HG02610 (cell line): ENCODE data around the gene CDA.
"Not testable (repeated sequence)": the region's sequence is repeated elsewhere in the genome, so short reads cannot be mapped to it uniquely, and the experiment has no call there.

Source experiments
- ATAC-seq: cut with Tn5 transposase; IDR thresholded peaks from one replicate; pipeline ENCODE4 v1.9.1; 2021; ENCODE audit warnings: mild to moderate bottlenecking, moderate library complexity; ENCODE audit not compliant: unreplicated experiment

Gene CDA

GRCh38 chr1:20586953-20587660 lies 1.8 kb upstream of the CDA start:
- no peak for ATAC-seq

DNA sequence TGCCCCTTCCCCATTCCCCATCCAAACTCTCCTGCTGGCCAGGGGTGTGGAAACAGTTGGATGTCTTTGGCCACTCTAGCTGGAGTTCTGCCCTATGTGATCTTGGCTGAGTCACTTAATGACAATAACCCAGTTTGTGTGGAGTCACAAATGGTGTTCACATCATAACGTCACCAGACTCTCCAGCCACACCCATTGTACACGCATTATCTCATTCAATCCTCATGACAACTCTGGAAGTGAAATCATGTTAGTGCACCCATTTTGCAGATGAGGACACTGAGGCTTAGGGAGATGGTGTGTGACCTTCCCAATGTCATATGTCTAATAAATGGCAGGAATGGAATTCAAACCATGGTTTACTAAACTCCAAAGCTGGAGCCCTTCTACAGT lies 1.2 kb upstream of the CDA start:
- no peak for ATAC-seq

GRCh38 chr1:20589331-20590278 lies 708 bp downstream of the CDA start:
- ATAC-seq: no peak

- no peak for ATAC-seq
Observed at GRCh38 chr1:20590306-20590777, 1.4 kb downstream of the CDA start.

DNA sequence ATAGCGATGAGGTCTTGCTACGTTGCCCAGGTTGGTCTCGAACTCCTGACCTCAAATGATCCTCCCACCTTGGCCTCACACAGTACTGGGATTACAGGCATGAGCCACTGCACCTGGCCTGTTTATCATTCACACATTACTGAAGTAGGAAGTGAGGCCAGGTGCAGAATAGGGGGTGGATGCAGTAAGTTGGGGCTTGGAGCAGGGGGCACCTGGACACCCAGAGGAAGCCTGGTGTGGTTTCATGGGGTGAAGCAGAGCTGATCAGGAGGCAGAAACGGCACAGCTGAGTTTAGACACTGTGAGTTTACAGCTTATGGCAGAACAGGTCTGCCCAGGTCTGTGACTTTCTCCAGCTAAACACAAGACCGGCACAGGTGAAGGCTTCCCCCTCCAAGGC lies 4.9 kb downstream of the CDA start:
- no peak for ATAC-seq

- no peak for ATAC-seq
Observed at GRCh38 chr1:20594746-20595145, 5.8 kb downstream of the CDA start.

GRCh38 chr1:20596106-20596505 lies 7.2 kb downstream of the CDA start:
- ATAC-seq: no peak

GRCh38 chr1:20597650-20598049 lies 8.8 kb downstream of the CDA start:
- ATAC-seq: no peak

GRCh38 chr1:20600156-20600555 lies 11.3 kb downstream of the CDA start:
- no peak for ATAC-seq

DNA sequence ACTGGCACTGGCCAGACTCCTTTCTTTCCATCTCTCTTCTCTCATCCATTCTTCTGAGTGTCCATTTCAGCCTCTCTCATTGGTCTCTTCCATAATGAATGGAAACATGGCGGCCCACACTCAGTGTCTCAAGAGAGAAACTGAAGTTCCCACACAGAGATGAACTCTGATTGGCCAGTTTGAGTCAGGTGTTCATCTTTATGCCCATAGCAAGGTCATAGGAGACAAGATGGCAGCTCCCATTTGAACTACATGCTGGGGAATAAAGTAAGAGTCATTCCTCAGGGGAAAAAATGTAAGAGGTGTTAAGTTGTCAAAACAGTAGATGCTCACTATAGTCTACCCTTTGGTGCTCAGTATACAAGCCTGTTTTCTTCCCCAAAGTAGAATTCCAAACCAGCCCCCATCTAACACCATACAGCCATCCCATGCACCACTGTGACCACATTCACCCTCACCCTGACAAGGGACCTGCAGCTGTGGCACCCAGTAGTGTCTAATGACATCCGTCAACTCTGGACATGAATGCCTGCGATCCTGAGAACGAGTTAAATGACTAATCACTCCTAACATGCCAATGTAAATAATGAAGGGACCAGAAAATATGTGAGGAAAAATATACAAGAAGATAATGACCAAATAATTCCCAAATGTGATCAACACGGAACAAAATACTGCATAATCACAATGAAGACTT lies 12.4 kb downstream of the CDA start:
- ATAC-seq: no peak

GRCh38 chr1:20602851-20603450 lies 14.1 kb downstream of the CDA start:
- no peak for ATAC-seq

- no peak for ATAC-seq
Observed at GRCh38 chr1:20603504-20604464, 14.9 kb downstream of the CDA start.

GRCh38 chr1:20604678-20605077 lies 15.8 kb downstream of the CDA start:
- no peak for ATAC-seq

DNA sequence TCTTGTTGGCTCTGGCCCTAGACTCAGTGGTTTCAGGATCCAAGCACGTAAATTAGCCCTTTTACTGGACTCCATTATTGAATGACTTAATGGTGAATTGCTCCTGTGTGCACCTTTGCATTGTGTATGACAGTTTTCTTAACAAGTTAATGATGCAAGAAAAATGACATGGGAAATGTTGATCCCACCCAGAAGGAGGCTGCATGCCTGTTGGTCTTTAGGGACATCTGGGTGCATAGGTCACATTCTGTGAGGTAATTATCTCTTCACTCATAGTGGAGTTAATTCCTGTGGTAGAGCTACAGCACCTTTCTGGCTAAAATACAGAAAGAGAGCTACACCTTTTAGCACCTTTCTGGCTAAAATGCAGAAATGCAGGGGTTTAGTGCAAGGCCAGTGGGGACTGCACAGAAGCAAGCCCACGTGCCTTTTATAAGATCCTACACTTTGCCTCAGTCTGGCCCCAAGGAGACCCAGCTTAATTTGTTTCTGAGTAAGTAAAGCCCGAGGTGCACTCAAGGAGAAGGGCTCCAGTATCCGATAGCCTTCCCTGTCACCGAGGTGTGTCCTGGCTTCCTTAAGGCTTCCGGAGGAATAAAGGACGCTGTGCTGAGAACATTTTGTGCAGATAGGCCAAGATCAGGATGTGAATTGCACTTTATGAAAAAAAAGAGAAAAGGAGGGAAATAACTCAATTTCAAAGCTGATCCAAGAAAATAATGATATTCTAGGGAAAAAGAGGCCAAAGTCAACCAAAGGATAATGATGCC lies 18.1 kb downstream of the CDA start:
- ATAC-seq: not testable (repeated sequence)

DNA sequence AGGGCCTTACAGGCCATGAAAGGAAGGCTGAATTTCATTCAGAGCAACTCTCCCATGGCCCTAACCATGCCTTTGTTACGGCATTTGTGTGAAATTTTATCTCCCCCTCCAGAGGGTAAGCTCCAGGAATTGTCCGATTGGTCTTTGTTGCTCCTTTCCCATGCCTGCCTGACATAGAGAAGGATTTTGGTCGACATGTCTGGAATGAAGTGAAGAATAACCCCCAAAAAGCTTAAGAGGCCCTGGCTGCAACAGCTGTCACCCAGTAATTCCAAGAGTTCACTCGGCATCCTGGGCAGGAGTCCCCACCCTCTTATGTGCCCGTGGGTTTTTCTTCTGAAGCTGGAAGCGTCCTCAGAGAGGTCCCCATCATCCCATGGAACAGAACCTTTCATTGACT lies 20.6 kb downstream of the CDA start:
- no peak for ATAC-seq

DNA sequence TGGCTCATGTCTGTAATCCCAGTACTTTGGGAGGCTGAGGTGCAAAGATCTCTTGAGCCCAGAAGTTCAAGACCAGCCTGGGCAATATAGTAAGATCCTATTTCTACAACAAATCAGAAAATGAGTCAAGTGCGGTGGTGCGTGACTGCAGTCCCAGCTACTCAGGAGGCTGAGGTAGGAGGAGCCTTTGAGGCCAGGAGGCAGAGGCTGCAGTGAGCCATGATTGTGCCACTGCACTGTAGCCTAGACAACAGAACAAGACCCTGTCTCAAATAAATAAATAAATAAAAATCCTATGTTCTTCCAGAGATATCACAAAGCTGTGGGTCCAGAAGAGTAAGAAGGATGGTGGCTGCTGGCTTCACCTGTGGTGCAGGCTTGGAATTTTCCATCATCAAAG lies 22.1 kb downstream of the CDA start:
- no peak for ATAC-seq

- no peak for ATAC-seq
Observed at GRCh38 chr1:20611652-20612051, 22.8 kb downstream of the CDA start.

GRCh38 chr1:20612221-20612746 lies 23.4 kb downstream of the CDA start:
- no peak for ATAC-seq

DNA sequence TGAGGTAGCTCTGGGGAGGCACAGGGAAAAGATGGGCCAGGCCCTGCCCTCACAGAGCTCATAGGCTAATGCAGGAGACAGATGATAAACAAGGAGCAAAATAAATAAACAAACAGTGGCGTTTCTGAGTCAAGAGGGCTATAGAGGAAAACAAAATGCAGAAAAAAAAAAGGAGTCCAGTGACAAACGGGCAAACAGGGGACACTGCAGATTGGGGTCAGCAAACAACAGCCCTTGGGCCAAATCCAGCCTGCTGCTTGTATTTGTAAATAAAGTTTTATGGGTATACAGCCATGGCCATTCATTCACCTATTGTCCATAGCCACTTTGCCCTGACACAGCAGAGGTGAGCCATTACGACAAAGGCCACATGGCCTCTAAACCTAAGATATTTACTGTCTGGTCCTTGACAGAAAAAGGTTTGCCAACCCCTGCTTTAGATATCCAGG lies 25.3 kb downstream of the CDA start:
- no peak for ATAC-seq
